IMR-90 (cell line): Measurements from ENCODE around the gene SOX6. TPM values are rescaled to one million over a fixed set of nuclear protein-coding genes. Genes with fewer than 3 reads are reported as not detected.

Experiments
- ATAC-seq: fragments of 200-7000 bp; cut with Tn5 transposase; 2 replicates; pipeline ENCODE4 v1.9.1; 2020; ENCODE audit warnings: low read depth, mild to moderate bottlenecking, moderate library complexity
- BruUV-seq: library from RNA; stranded (reverse); fragments of 400-500 nt; replicated peaks from 2 replicates; lab custom pipeline; 2021; lab: Mats Ljungman, UMichigan
- CTCF ChIA-PET: fragments of 300-600 bp; formaldehyde crosslinking; extraction: SDS; loops from one replicate; lab custom pipeline; 2021; ENCODE audit warnings: antibody characterized with exemption; lab: Yijun Ruan, JAX
- POLR2A ChIA-PET: fragments of 300-600 bp; sonication (Branson Sonifier 250); formaldehyde crosslinking; loops from one replicate; lab custom pipeline; 2022; ENCODE audit warnings: antibody characterized with exemption; ENCODE audit not compliant: unreplicated experiment; lab: Charles Lee
- DNase-seq: peaks from one replicate; pipeline ENCODE4 v3.0.0; 2013
- H2AFZ ChIP-seq: replicated peaks from 2 replicates; pipeline ENCODE3; 2013; ENCODE audit warnings: low read length, mild to moderate bottlenecking; ENCODE audit not compliant: poor library complexity
- H2AK5ac ChIP-seq: 2 replicates; pipeline ENCODE4 v1.6.1; 2013; ENCODE audit warnings: low read depth, low read length, inconsistent platforms
- H2AK9ac ChIP-seq: replicated peaks from 2 replicates; pipeline ENCODE3; 2013; ENCODE audit warnings: mild to moderate bottlenecking, low read depth, low read length, moderate library complexity; ENCODE audit not compliant: poor library complexity
- H2BK120ac ChIP-seq: 2 replicates; pipeline ENCODE4 v1.6.1; 2013; ENCODE audit warnings: low read depth, low read length, inconsistent platforms
- H2BK15ac ChIP-seq: 3 replicates; pipeline ENCODE4 v1.6.1; 2013; ENCODE audit warnings: low read depth, low read length, inconsistent platforms
- H2BK20ac ChIP-seq: 2 replicates; pipeline ENCODE4 v1.6.1; 2013; ENCODE audit warnings: low read depth, mild to moderate bottlenecking, inconsistent platforms, low read length, moderate library complexity
- H2BK5ac ChIP-seq: 2 replicates; pipeline ENCODE4 v1.6.1; 2013; ENCODE audit warnings: mild to moderate bottlenecking, low read depth, low read length, inconsistent platforms; ENCODE audit not compliant: poor library complexity, severe bottlenecking
- H3K14ac ChIP-seq: replicated peaks from 2 replicates; pipeline ENCODE4 v1.6.1; 2013; ENCODE audit warnings: low read depth, low read length, inconsistent platforms
- H3K18ac ChIP-seq: 2 replicates; pipeline ENCODE4 v1.6.1; 2013; ENCODE audit warnings: low read depth, low read length, control low read depth
- H3K23ac ChIP-seq: 2 replicates; pipeline ENCODE4 v1.6.1; 2013; ENCODE audit warnings: low read depth, low read length, inconsistent platforms
- H3K27ac ChIP-seq: 2 replicates; pipeline ENCODE4 v1.5.1; 2013; ENCODE audit warnings: mild to moderate bottlenecking, control low read depth, low read length; ENCODE audit not compliant: insufficient read depth
- H3K27me3 ChIP-seq: 2 replicates; pipeline ENCODE4 v1.6.1; 2013; ENCODE audit warnings: low read length; ENCODE audit not compliant: control insufficient read depth, insufficient read depth
- H3K36me3 ChIP-seq: 2 replicates; pipeline ENCODE4 v1.6.1; 2013; ENCODE audit warnings: low read length, mixed read lengths; ENCODE audit not compliant: control insufficient read depth, insufficient read depth
- H3K4ac ChIP-seq: 2 replicates; pipeline ENCODE4 v1.6.1; 2013; ENCODE audit warnings: low read depth, low read length, inconsistent platforms
- H3K4me1 ChIP-seq: 2 replicates; pipeline ENCODE4 v1.6.1; 2013; ENCODE audit warnings: low read length, mixed read lengths; ENCODE audit not compliant: control insufficient read depth, insufficient read depth
- H3K4me2 ChIP-seq: 2 replicates; pipeline ENCODE4 v1.6.1; 2013; ENCODE audit warnings: low read depth, mild to moderate bottlenecking, control low read depth, low read length, moderate library complexity
- H3K4me3 ChIP-seq: 2 replicates; pipeline ENCODE4 v1.5.1; 2013; ENCODE audit warnings: low read depth, mild to moderate bottlenecking, control low read depth, low read length, moderate library complexity; ENCODE audit not compliant: insufficient read depth
- H3K56ac ChIP-seq: 2 replicates; pipeline ENCODE4 v1.6.1; 2013; ENCODE audit warnings: low read length, inconsistent platforms; ENCODE audit not compliant: insufficient read depth; ENCODE audit errors: extremely low read depth
- H3K79me1 ChIP-seq, 2 experiments: 2 replicates each; pipeline ENCODE4 v1.6.1; 2013; ENCODE audit warnings: low read length in 2 of 2, inconsistent platforms in 1 of 2, low read depth in 1 of 2
- H3K9ac ChIP-seq: 2 replicates; pipeline ENCODE4 v1.6.1; 2013; ENCODE audit warnings: low read depth, low read length, control low read depth
- H3K9me1 ChIP-seq: 2 replicates; pipeline ENCODE4 v1.6.1; 2013; ENCODE audit warnings: low read length, inconsistent platforms; ENCODE audit not compliant: insufficient read depth
- H3K9me3 ChIP-seq: 2 replicates; pipeline ENCODE4 v1.6.1; 2013; ENCODE audit warnings: low read length; ENCODE audit not compliant: control insufficient read depth, insufficient read depth
- H4K20me1 ChIP-seq: 2 replicates; pipeline ENCODE4 v1.6.1; 2013; ENCODE audit warnings: low read length, inconsistent platforms; ENCODE audit not compliant: insufficient read depth
- H4K5ac ChIP-seq: 2 replicates; pipeline ENCODE4 v1.6.1; 2013; ENCODE audit warnings: mild to moderate bottlenecking, low read depth, low read length, control low read depth
- H4K8ac ChIP-seq, 2 experiments: 2 replicates each; pipeline ENCODE4 v1.6.1; 2013; ENCODE audit warnings: low read depth in 2 of 2, low read length in 2 of 2, control low read depth in 1 of 2, inconsistent platforms in 1 of 2
- H4K91ac ChIP-seq: 2 replicates; pipeline ENCODE4 v1.6.1; 2013; ENCODE audit warnings: low read depth, low read length, inconsistent platforms; ENCODE audit not compliant: insufficient read depth
- BHLHE40 ChIP-seq: fragments of 150-350 bp; IDR thresholded peaks from 2 replicates; pipeline ENCODE4 v1.6.1; 2016; ENCODE audit warnings: mild to moderate bottlenecking, low read depth, low read length
- CEBPB ChIP-seq: IDR thresholded peaks from 2 replicates; pipeline ENCODE4 v1.6.1; 2012; ENCODE audit warnings: low read depth, low read length, improper control_type of control experiment
- CHD1 ChIP-seq: IDR thresholded peaks from 2 replicates; pipeline ENCODE4 v1.6.1; 2012; ENCODE audit warnings: low read depth, low read length, improper control_type of control experiment
- CTCF ChIP-seq: conservative IDR thresholded peaks from 2 replicates; pipeline ENCODE4 v1.5.1; 2012; ENCODE audit warnings: mild to moderate bottlenecking, low read depth, low read length, improper control_type of control experiment
- ELK1 ChIP-seq: fragments of 150-350 bp; IDR thresholded peaks from 2 replicates; pipeline ENCODE4 v1.6.1; 2016; ENCODE audit warnings: low read depth, mild to moderate bottlenecking, low read length, moderate library complexity, borderline replicate concordance
- FOS ChIP-seq: fragments of 150-350 bp; IDR thresholded peaks from 2 replicates; pipeline ENCODE4 v1.6.1; 2016; ENCODE audit warnings: low read depth, low read length
- MAFK ChIP-seq: IDR thresholded peaks from 2 replicates; pipeline ENCODE4 v1.6.1; 2012; ENCODE audit warnings: low read depth, low read length, improper control_type of control experiment
- MAZ ChIP-seq: IDR thresholded peaks from 2 replicates; pipeline ENCODE4 v1.6.1; 2012; ENCODE audit warnings: low read depth, mild to moderate bottlenecking, low read length, improper control_type of control experiment, moderate library complexity, borderline replicate concordance
- MXI1 ChIP-seq: IDR thresholded peaks from 2 replicates; pipeline ENCODE4 v1.6.1; 2012; ENCODE audit warnings: low read depth, mild to moderate bottlenecking, low read length, moderate library complexity, borderline replicate concordance
- NFE2L2 ChIP-seq: fragments of 150-350 bp; IDR thresholded peaks from 2 replicates; pipeline ENCODE4 v1.6.1; 2016; ENCODE audit warnings: low read depth, mild to moderate bottlenecking, low read length
- POLR2A ChIP-seq: IDR thresholded peaks from 2 replicates; pipeline ENCODE4 v1.6.1; 2012; ENCODE audit warnings: mild to moderate bottlenecking, low read depth, low read length
- RAD21 ChIP-seq: IDR thresholded peaks from 2 replicates; pipeline ENCODE4 v1.6.1; 2012; ENCODE audit warnings: low read length, improper control_type of control experiment
- RCOR1 ChIP-seq: IDR thresholded peaks from 2 replicates; pipeline ENCODE4 v1.6.1; 2012; ENCODE audit warnings: mild to moderate bottlenecking, low read length, improper control_type of control experiment; ENCODE audit not compliant: insufficient replicate concordance
- RFX5 ChIP-seq: IDR thresholded peaks from 2 replicates; pipeline ENCODE4 v1.8.0; 2012; ENCODE audit warnings: low read depth, mild to moderate bottlenecking, low read length, moderate library complexity
- SMC3 ChIP-seq: fragments of 150-350 bp; IDR thresholded peaks from 2 replicates; pipeline ENCODE4 v1.6.1; 2016; ENCODE audit warnings: low read depth, mild to moderate bottlenecking, antibody characterized with exemption, low read length, moderate library complexity
- USF2 ChIP-seq: fragments of 150-350 bp; IDR thresholded peaks from 2 replicates; pipeline ENCODE4 v1.6.1; 2017; ENCODE audit warnings: mild to moderate bottlenecking, antibody characterized with exemption, low read length, low read depth
- WGBS, 2 experiments: methylation state at CpG; one replicate each; pipeline versions ENCODE4 v1.1.5 to v1.1.7; 2013; ENCODE audit warnings: missing lambda C conversion rate in 2 of 2; ENCODE audit not compliant: insufficient read length in 1 of 2; ENCODE audit errors: extremely low coverage in 2 of 2; 5-methylcytosine and 5-hydroxymethylcytosine counted together
- dilution Hi-C: fragments of 300-500 bp; cut with HindIII; formaldehyde crosslinking; loops from one replicate; pipeline ENCODE4 v1.14.3; 2018; ENCODE audit warnings: low sequenced_read_pairs; ENCODE audit not compliant: unreplicated experiment
- in situ Hi-C: fragments of 300-500 bp; cut with MboI; formaldehyde crosslinking; loops from 3 replicates; pipeline ENCODE4 v1.14.3; 2019; ENCODE audit warnings: low sequenced_read_pairs, inconsistent platforms, mixed read lengths
- intact Hi-C: fragments of 100-400 bp; cut with micrococcal nuclease; formaldehyde crosslinking; loops from 2 replicates; pipeline ENCODE4 v1.10.0; 2022
- polyA plus RNA-seq, 3 experiments: library from polyadenylated mRNA; depleted of rRNA; stranded (reverse); fragments of >200 nt; gene quantifications; 2 replicates each; pipeline ENCODE4 v1.2.3, GENCODE V29; 2012; ENCODE audit warnings: low replicate concordance in 1 of 3
- total RNA-seq: library from RNA; depleted of rRNA; stranded (reverse); fragments of >200 nt; gene quantifications from 2 replicates; pipeline ENCODE4 v1.2.3, GENCODE V29; 2012

SOX6 gene
- total and polyA plus RNA-seq, 2 of the 4 experiments (the other 2 are of a cell fraction): 1.7 to 7.7 TPM

- CTCF ChIA-PET: interaction anchor here (0.6 kb wide), 1 partner anchor 89 kb away, joined by 3 read pairs; no protein-coding TSS in a partner anchor
- no peak overlapping the region for H2BK5ac ChIP-seq
- H4K91ac ChIP-seq: no peak overlapping the region
- no peaks in the 10 kb centered on the region for H3K36me3 ChIP-seq
- no peaks in the 10 kb centered on the region for H3K79me1 ChIP-seq
- no peak overlapping the region for H3K23ac ChIP-seq
- ATAC-seq: peak; percentile 76
- H4K8ac ChIP-seq: no peak overlapping the region
- no peak overlapping the region for H3K18ac ChIP-seq
- in situ Hi-C loops: no loop called here
- H3K4ac ChIP-seq: no peak overlapping the region
- no peak overlapping the region for H3K4me3 ChIP-seq
- no peak overlapping the region for H2AK5ac ChIP-seq
- no peak overlapping the region for H3K4me2 ChIP-seq
- peak; percentile 29 for DNase-seq
- dilution Hi-C loops: no loop called here
- H3K14ac ChIP-seq: no peak overlapping the region
- H2AFZ ChIP-seq: no peak overlapping the region
- WGBS, 2 experiments: no CpG with 5 or more reads among the region's 5 CpGs
- no peak overlapping the region for H2BK20ac ChIP-seq
- TF ChIP-seq MAZ (no peak), ELK1 (no peak), MXI1 (no peak), POLR2A (no peak), CEBPB (no peak), CTCF (no peak), RFX5 (no peak), CHD1 (no peak), RAD21 (no peak), USF2 (no peak), BHLHE40 (no peak), MAFK (no peak), RCOR1 (no peak), FOS (no peak), NFE2L2 (no peak), SMC3 (no peak)
- POLR2A ChIA-PET: no interaction called here
- no peaks in the 10 kb centered on the region; the same call in 1 of the 2 replicates for H3K9me3 ChIP-seq
- H2BK15ac ChIP-seq: no peak overlapping the region
- H3K27me3 ChIP-seq: no peaks in the 10 kb centered on the region
- intact Hi-C loops: no loop called here
- no peaks in the 10 kb centered on the region for H3K9me1 ChIP-seq
- no peak overlapping the region for H2AK9ac ChIP-seq
- no peaks in the 10 kb centered on the region for H4K20me1 ChIP-seq
- no peak overlapping the region for H3K9ac ChIP-seq
- H3K27ac ChIP-seq: no peak overlapping the region
- H3K56ac ChIP-seq: no peak overlapping the region
- no peak overlapping the region for H4K5ac ChIP-seq
- no peak overlapping the region for H2BK120ac ChIP-seq
- no peaks in the 10 kb centered on the region; the same call in 1 of the 2 replicates for H3K4me1 ChIP-seq
- no TSS peak for BruUV-seq
Observed at GRCh38 chr11:16136792-16137390, 219.5 kb downstream of the SOX6 start.
